Nucleus accumbens (tissue), 56 donors: ENCODE results near the gene CCND1.
"Not testable (repeated sequence)": the region's sequence is repeated elsewhere in the genome, so short reads cannot be mapped to it uniquely, and the experiment has no call there.

Source experiments
- DNase-seq, 56 donors: peaks; one replicate each; lab custom pipeline; 2025; lab: John Stamatoyannopoulos, UW

CCND1 gene

DNA sequence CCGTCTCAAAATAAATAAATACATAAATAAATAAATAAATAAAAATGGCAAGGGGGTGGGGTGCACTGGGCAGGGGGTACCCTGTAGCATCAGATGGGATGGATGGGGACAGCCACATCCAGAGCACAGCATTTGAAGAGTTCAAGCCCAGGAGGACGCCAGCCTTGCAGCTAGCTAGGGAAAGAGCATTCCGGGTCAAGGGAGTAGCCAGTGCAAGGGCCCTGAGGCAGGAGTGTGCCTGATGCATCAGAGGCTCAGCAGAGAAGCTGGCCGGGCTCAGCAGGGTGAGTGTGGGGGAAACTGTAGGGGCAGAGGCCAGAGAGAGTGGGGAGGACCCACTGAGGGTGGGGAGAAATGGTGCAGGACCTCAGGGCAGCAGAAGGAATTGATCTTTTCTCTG is 23.7 kb upstream of the CCND1 start:
- DNase-seq = no peak

DNA sequence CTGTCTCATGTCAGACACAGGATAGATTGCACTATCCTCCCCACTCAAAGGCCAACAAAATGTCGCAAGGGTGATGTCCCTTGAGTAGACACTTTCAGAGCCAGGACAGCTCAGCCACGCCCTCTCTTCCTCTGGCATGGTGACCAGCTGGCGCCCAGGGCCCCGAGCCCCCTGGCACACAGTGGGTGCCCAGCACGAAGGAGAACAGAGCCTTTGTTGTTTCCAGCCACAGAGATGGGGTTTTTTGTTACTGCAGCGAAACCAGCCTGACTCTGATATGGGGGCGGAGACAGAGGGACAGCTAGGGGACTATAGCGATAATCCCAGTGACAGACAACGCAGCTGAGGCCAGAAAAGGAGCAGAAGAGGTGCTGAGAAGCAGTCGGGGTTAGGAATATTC is 23.3 kb upstream of the CCND1 start:
- no peak for DNase-seq

DNA sequence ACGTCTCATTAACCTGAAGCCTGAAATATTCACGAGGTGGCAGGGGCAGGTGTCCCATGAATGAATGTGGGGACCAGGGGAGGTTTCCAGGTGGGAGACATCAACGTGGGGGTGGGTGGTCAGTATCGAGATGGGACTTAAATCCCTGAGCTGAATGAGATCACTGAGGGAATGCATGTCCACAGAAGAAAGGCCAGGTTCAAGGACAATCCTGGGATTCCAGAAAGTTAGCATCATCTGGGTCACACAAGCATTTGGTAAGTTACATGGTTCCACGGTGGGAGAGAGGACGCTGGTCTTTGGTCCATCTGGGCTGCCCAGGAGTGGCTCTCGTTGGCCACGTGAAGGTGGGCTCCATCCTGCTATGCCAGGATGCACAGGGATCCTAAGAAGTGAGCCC is 22.7 kb upstream of the CCND1 start:
- DNase-seq = no peak

DNA sequence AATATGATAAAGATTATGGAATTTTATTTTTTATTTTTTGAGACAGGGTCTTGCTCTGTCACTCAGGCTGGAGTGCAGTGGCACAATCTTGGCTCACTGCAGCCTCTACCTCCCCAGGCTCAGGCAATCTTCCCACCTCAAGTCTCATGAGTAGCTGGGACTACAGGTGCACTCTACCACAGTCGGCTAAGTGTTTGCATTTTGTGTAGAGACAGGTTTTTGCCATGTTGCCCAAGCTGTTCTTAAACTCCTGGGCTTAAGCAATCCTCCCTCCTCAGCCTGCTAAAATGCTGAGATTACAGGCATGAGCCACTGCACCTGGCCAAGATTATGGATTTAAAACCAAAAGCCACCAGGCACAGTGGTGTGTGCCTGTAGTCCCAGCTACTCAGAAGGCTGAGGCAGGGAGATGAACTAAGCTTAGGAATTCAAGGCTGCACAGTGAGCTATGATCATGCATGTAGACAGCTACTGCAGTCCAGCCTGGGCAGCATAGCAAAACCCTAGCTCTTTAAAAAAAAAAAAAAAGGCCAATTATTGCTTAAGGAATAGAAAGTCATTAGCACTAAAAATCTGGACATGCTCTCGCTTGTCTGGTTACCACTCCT is 20.2 kb upstream of the CCND1 start:
- no peak for DNase-seq

DNA sequence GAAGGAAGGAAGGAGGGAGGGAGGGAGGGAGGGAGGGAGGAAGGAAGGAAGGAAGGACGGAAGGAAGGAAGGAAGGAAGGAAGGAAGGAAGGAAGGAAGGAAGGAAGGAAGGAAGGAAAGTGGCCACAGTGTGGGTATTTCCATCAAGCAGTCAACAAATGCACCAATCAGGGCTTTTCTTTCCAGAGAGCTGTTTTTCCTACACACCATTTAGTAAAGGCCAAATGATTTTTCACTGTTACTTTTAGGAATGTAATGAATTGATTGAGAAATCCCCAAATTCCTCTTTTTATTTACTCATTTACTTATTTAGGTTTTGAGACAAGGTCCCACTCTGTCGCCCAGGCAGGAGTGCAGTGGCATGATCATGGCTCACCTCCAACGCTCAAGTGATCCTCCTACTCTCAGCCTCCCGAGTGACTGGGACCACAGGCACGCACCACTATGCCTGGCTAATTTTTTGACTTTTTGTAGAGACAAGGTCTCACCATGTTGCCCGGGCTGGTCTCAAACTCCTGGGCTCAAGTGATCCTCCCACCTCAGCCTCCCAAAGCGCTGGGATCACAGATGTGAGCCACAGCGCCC is 18.8 kb upstream of the CCND1 start:
- DNase-seq = not testable (repeated sequence)

DNA sequence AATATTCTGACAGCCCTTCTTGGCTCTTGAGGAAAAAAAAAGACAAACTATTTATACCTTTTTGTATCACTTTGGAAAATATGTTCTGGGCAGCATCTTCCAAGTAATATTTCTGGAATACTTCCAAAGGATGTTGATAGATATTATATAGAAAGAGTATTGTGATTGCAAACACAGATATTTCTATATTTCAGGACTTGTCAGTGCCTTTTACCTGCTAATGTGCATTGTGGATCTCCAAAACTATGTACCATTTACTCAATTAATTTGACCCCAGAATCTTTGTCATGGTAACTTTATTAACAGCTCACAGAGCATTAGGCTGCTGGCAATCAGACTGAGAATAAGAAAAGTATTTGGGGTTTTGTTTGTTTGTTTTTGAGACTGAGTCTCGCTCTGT is 16.7 kb upstream of the CCND1 start:
- no peak for DNase-seq

DNA sequence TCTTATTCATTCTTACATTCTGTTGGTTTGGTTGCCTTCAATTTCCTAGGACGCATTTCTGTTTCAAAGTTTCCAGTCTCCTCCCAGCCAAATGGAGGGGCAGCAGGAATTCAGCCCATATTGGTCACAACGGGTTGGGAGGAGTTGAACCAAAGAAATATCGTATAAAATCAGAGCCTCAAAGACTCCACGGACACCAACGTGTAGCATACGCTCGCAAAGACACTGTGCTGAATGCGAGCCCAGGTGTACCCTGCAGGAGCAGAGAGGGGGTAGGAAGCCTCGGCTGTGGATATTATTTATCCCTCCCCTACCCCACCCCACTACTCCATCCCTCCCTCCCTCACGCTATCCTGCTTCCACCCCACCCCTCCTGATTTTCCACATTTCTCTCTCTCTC is 15.5 kb upstream of the CCND1 start:
- DNase-seq = no peak

DNA sequence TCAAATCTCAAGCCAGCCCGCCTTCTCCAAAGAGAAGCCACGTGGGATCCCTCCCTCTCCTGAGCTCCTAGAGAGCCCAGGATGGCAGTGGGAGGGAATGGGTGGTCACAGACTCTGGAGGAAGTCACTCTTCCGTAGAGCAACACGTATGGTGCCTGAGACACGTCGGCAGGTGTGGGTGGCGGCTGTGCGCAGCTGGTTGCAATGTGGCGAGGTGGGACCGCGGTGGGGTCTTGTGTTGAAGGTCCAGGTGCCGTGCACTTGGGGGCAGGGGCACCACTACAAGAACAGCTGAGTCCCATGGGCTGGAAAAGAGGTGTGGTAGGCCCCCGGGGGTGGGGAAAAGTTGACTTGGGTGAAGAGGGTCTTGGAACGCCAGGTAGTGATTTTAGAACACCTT is 13.4 kb upstream of the CCND1 start:
- DNase-seq = no peak

DNA sequence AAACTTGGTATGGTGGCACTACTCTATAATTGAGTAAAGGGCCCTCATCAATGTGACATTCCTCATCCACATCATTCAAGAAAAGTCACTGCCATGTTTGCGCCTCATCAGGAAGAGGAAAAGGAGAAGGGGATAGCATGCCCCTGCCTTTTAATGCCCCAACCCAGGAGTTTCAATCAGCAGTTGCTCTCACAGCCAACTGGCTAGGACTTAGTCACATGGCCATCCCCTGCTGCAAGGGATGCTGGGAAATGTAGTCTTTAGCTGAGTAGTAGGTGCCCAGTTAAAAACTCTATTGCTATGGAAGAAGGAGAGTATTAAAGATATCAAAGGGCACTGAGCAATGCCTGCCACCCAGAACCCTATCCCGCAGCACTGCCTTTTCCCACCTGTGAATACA is 10.9 kb upstream of the CCND1 start:
- no peak for DNase-seq

DNA sequence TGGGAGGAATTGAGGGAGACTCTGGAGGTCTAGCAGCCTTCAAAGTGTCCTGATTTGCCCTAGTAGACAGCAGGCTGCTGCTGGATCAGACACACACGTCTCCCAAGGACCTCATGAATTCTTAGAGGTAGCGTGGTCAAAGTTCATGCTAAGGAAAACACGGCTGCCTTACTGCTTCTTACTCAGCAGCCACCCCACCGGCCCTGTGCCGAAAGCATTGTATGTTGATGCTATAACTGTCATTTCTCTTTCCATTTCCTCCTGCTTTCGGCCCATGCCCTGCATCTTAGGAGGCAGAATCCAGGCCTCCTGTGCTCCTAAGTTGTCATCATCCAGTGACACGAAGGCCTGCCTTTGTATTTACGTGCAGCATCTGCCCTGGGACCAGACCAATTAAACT is 10.5 kb upstream of the CCND1 start:
- DNase-seq = no peak

DNA sequence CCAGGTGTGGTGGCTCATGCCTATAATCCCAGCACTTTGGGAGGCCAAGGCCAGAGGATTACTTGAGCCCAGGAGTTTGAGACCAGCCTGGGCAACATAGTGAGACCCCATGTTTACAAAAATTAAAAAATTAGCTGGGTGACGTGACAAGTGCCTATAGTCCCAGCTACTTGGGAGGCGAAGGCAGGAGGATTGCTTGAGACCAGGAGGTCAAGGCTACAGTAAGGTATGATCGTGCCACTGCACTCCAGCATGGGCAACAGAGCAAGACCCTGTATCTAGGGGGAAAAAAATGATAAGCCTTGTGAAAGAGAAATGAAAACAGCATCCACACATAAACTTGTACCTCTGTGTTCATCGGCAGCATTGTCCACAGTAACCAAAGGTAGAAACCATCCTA is 8.1 kb upstream of the CCND1 start:
- DNase-seq = no peak

DNA sequence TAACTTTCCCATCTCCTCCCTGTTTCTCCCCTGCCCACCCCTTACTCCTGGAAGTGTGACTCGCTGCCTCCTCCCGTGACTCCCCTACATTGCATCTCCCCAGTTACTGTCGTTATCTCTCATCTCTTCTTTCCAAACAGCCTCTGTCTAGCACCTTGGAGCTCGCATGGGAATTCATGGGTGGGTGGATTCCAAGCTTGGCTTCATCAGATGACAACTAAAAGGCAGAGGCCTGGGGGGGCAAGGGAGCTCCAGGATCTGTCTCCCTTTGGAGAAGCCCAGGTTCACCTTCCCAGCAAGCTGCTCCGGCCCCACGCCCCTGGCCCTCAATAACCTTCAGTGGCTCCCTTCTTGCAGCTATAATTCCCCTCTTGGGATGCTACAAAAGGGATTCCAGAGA is 6.9 kb upstream of the CCND1 start:
- no peak for DNase-seq

DNA sequence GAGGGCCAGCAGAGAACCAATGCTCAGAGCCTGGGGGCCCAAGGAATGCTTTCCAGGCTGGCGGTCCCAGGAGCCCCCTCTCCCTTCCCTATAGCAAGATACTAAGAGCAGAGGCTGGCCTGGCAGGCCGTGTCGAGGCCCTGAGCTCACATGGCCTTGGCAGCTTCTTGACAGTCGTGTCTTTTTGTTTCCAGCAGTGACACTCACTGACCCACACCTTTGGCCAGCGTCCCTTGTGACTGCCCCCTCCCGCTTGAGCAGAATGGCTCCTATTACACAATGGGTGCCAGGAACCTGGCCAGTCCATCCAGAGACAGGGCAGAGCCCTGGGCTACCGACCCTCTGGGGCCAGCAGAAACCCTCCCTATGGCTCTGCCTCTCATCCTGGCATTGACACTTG is 6.4 kb upstream of the CCND1 start:
- no peak for DNase-seq

DNA sequence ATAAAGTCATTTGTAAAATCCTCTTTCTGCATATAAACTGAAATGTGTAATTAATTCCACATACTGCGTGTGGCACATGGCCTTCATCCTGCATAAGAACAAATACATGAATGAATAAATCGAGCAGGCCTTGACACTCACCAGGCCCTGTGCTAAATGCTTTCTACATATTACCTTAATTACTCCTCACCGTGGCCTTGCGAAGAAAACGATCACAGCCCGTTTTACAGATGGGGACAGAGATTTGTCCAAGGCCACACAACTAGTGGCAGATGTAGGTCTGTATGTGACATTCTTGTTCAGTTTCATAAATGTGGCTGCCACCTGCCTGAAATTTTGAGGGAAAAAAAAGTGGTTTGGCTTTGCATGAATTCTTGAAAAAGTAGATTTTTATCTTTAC is 5.8 kb upstream of the CCND1 start:
- DNase-seq = no peak

DNA sequence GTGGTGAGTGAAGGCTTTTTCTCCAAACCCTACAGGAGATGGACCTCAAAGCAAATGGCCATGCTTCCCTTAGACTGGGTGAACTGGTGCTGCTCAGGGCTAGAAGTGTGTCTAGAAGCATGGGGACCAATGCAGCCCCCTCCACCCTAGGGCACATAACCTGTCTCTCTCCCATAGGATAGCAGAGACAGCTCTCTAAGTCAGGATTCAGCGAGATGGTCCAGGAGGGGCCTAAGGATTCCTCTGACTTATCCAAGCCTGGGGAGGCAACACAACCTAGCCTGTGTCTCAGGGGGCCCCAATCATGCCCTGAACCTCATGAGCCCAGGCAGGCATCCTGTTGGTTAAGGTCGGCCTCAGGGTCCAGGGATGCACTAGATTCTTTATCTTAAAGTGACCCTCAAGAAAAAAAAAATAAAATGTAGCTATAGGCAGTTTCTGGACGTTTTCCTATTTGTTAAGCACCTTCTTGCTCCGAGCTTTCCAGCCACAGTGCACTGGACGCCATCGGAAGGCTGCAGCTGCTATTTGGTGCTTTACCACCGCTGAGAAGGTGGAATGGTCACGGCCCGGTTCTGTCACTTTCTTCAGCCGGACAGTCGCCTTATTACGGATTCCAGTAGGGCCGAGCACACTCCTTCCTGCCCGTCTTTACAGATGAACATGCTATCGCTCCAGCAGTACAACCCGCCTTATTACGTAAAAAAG is 5.0 kb upstream of the CCND1 start:
- no peak for DNase-seq

DNA sequence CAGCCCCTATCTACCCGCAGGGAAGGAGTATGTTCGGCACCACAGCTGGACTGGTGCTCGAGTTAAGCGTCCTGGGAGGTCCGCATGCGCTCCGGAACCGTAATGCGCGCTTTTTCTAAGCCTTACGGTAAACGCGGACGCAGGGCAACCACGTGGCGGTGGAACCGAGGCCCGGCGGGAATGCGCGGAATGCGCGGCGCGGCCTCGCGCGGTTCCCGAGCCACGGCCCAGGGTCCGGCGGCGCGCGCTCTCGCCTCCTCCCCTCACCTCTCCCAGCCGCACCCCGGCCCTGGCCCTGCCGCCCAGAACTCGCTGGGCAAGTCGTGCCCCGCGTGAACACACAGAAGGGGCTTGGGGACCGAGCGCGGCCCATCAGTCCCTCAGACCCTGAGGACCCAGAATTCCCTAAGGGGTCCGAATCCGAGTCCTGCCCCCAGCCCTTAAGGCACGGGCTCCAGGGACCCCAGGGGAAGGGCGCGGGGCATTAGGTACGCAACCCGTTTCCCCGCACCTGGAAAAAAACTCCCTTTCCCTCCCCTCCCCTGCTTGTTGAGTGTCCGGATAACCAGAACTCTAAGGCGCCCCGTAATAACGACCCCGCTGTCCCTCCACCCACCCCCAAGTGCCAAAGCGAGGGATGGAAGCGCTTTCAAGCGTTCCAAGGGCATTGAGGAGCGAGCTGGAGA is 4.3 kb upstream of the CCND1 start:
- peak in 35 of 56 donors; percentile 4 to 66 (median 24) for DNase-seq

DNA sequence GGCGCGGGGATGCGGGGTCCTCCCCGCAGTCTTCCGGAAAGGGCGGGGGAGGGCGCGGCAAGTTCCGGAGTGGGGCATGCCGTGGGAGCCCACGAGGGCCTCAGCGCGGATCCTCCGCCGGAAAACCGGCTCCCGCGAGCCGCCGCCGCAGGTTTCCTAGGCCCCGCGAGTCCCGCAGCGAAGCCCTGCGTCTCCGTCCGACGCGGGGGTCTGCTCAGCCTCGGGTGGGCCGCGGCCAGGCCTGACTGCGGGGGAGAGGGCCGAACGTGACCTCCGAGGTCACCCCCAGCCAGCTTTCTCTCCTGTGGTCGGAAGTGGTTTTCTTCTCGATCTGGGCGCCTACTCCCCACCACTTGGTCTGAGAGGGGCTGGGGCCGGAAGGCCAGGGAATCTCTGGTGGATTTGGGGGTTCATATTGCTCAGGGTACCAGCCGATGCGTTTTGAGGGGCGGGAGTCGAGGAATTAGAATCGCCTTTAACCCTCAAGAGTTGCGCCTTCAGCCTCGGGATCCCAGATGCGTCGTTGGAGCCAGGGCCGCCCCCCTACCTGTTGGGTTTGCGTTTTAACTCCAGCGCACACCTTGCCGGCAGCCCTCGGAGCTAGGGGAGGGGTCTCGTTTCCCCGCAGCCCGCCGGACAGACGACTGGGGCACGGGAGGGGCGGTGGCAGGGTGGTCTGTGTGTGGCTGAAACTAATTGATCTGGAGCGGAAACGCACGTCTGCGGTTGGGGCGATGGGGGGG is 3.6 kb upstream of the CCND1 start:
- no peak for DNase-seq

DNA sequence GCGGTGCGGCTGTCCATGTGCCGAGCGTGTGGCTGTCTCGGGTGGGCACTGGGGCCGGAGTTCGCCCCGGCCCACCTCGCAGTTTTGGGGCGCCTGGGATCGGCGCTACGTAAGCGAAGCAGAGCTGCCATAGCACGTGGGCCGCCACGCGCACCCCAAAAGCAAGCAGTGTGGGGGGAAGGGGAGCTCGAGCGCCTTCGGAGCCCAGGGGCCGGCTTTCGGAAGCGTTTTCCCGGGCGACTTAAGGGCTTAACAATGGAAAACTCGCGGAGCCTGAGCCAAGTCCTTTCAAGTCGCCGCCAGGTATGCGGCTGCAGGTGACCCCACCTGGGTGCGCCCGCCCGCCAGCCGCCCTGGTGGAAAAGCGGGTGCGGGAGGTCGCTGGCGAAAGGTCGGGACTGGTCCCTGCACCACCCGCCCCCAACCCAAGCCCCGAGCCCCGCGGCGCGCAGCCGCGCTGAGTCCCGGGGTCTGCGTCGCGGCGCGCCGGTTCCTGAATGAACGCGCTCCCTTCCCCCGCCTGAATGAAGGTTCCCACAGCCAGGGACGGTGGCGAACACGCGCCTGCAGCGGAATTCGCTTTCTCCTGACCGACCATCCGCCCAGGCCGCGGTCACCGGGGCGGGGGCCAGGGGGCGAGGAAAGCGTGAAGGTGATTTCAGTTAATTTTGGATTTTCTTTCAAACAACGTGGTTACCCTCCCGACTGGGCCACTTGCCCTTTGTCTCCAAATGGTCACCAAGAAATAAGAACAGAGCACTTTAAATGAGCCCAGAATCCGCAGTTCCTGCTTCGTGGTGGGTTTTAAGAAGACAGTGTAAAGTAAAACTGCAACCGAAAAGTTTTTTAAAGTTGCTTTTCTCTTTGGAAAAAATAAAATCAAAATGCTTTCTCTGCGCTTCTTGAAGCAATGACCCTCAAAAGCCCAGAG is 2.8 kb upstream of the CCND1 start:
- no peak for DNase-seq

DNA sequence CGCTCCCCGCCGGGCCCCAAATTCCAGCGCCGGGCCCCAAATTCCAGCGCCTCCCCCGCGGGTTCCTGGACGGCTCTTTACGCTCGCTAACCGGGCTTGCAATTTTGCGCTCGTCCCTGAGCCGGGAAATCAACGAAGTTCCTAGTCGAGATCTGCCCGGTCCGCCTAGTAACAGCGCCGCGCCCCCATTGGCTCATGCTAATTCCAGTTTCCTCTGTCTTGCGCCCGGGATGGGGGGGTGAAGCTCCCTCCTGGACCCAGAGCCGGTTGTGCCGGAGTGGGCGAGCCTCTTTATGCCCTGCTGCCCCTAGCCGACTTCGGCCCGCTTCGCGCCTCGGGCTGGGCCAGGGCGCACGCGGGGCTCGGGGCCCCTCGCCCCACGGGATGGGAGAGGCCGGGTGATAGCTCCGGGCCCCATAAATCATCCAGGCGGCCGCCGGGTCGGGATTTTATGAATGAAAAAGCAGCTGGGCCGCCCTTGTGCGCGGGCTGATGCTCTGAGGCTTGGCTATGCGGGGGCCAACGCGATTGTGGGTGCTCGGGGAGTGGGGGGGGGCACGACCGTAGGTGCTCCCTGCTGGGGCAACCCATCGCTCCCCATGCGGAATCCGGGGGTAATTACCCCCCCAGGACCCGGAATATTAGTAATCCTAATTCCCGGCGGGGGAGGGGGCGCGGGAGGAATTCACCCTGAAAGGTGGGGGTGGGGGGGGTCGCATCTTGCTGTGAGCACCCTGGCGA is 1.8 kb upstream of the CCND1 start:
- peak in 41 of 56 donors; percentile 2 to 80 (median 48) for DNase-seq
